Measurements from ENCODE around the gene LRTM1. TPM values are rescaled to one million over a fixed set of nuclear protein-coding genes. Genes with fewer than 3 reads are reported as not detected.

The LRTM1 gene
- total RNA-seq, 3 donors from 2014 or later = not detected

- Histone ChIP-seq H3K27me3 (no peaks in the 10 kb centered on the region), H3K9me3 (no peaks in the 10 kb centered on the region)
- intact Hi-C loops (cut with DNase I; ENCODE audit: low total_unique reads) = no loop called here
Measured at GRCh38 chr3:54873059-54874010, 54.5 kb downstream of the LRTM1 start.

GRCh38 chr3:54871867-54872266 lies 56.0 kb downstream of the LRTM1 start:
- Histone ChIP-seq H3K4me1 (no peaks in the 10 kb centered on the region), H3K27me3 (no peaks in the 10 kb centered on the region), H3K36me3 (no peaks in the 10 kb centered on the region), H3K4me3 (no peak overlapping the region), H3K27ac (no peak overlapping the region), H3K9me3 (no peaks in the 10 kb centered on the region)
- DNase-seq (ENCODE audit: low spot score in 2 of 2) = peak; percentile 54 to 58
- no peak for TF ChIP-seq CTCF (IDR thresholded peaks at IDR 0.05)
- TF ChIP-seq POLR2A (IDR thresholded peaks at IDR 0.05) = no peak
- no peak for TF ChIP-seq POLR2AphosphoS5 (IDR thresholded peaks at IDR 0.05)
- intact Hi-C loops (cut with DNase I; ENCODE audit: low total_unique reads) = no loop called here

More at GRCh38 chr3:54873059-54874010, 54.5 kb downstream of the LRTM1 start:
- Histone ChIP-seq H3K36me3 (no peaks in the 10 kb centered on the region), H3K4me1 (no peaks in the 10 kb centered on the region), H3K27ac (no peak overlapping the region), H3K4me3 (no peak overlapping the region)
- TF ChIP-seq POLR2AphosphoS5 (IDR thresholded peaks at IDR 0.05) = no peak
- TF ChIP-seq POLR2A (IDR thresholded peaks at IDR 0.05) = no peak
- TF ChIP-seq CTCF (IDR thresholded peaks at IDR 0.05) = no peak
- no peak for DNase-seq (ENCODE audit: low spot score in 2 of 2)

- Histone ChIP-seq H3K9me3 (no peaks in the 10 kb centered on the region), H3K4me1 (no peaks in the 10 kb centered on the region), H3K27me3 (no peaks in the 10 kb centered on the region), H3K4me3 (no peak overlapping the region), H3K27ac (no peak overlapping the region), H3K36me3 (no peaks in the 10 kb centered on the region)
- TF ChIP-seq CTCF (IDR thresholded peaks at IDR 0.05) (peak in 1 of 3 donors; percentile 27), POLR2AphosphoS5 (IDR thresholded peaks at IDR 0.05) (no peak), POLR2A (IDR thresholded peaks at IDR 0.05) (no peak)
- DNase-seq (ENCODE audit: low spot score in 2 of 2) = no peak
- intact Hi-C loops (cut with DNase I; ENCODE audit: low total_unique reads) = no loop called here
Measured at GRCh38 chr3:54870423-54870822, 57.4 kb downstream of the LRTM1 start.
